RCC 7860 (cell line): ENCODE measurements around the gene CFAP46.

Source experiments
- DNase-seq: peaks from one replicate; pipeline ENCODE4 v3.0.0-alpha.2; 2015; ENCODE audit warnings: low spot score
- FAIRE-seq: peaks from 2 replicates; lab custom pipeline; 2012; peaks lifted over from hg19 to GRCh38; lab: Jason Lieb, UNC

Gene CFAP46

GRCh38 chr10:132885451-132886210 lies 56.7 kb downstream of the CFAP46 start:
- no peak for DNase-seq
- no peak for FAIRE-seq

- no peak for FAIRE-seq
- no peak for DNase-seq
Observed at GRCh38 chr10:132884691-132885271, 57.6 kb downstream of the CFAP46 start.

GRCh38 chr10:132884041-132884440 lies 58.3 kb downstream of the CFAP46 start:
- DNase-seq (no peak), FAIRE-seq (no peak)

GRCh38 chr10:132883391-132883881 lies 58.9 kb downstream of the CFAP46 start:
- no peak for FAIRE-seq
- no peak for DNase-seq

GRCh38 chr10:132882069-132882951 lies 60.1 kb downstream of the CFAP46 start:
- no peak for FAIRE-seq

GRCh38 chr10:132881186-132881920 lies 61.0 kb downstream of the CFAP46 start:
- no peak for FAIRE-seq
- no peak for DNase-seq

More at GRCh38 chr10:132882069-132882951, 60.1 kb downstream of the CFAP46 start:
- no peak for DNase-seq

GRCh38 chr10:132880128-132880981 lies 62.0 kb downstream of the CFAP46 start:
- no peak for DNase-seq
- FAIRE-seq, result no peak

- DNase-seq, result no peak
- FAIRE-seq, result no peak
Observed at GRCh38 chr10:132879408-132880127, 62.8 kb downstream of the CFAP46 start.

- no peak for FAIRE-seq
Observed at GRCh38 chr10:132878730-132879407, 63.5 kb downstream of the CFAP46 start.

GRCh38 chr10:132878091-132878729 lies 64.2 kb downstream of the CFAP46 start:
- FAIRE-seq (no peak), DNase-seq (no peak)

More at GRCh38 chr10:132878730-132879407, 63.5 kb downstream of the CFAP46 start:
- DNase-seq, result no peak

GRCh38 chr10:132877473-132877872 lies 64.9 kb downstream of the CFAP46 start:
- no peak for FAIRE-seq
- DNase-seq, result no peak

GRCh38 chr10:132876993-132877431 lies 65.4 kb downstream of the CFAP46 start:
- DNase-seq (no peak), FAIRE-seq (no peak)

GRCh38 chr10:132876131-132876860 lies 66.1 kb downstream of the CFAP46 start:
- DNase-seq (no peak), FAIRE-seq (no peak)

- DNase-seq (no peak), FAIRE-seq (no peak)
Observed at GRCh38 chr10:132875435-132875834, 66.9 kb downstream of the CFAP46 start.

GRCh38 chr10:132873395-132873794 lies 69.0 kb downstream of the CFAP46 start:
- DNase-seq, result no peak
- no peak for FAIRE-seq

- FAIRE-seq, result no peak
Observed at GRCh38 chr10:132872658-132873057, 69.7 kb downstream of the CFAP46 start.

GRCh38 chr10:132870426-132870825 lies 71.9 kb downstream of the CFAP46 start:
- no peak for DNase-seq
- no peak for FAIRE-seq

More at GRCh38 chr10:132872658-132873057, 69.7 kb downstream of the CFAP46 start:
- no peak for DNase-seq
